Nephron (organoid): Measurements from ENCODE around the gene RNF214.
A peak's percentile ranks its signal among the peaks of the same experiment; 100 is the strongest.
"Not testable (repeated sequence)": the region's sequence is repeated elsewhere in the genome, so short reads cannot be mapped to it uniquely, and the experiment has no call there.

Experiments used
- H3K27ac Mint-ChIP-seq, 3 experiments: 2 replicates each; pipeline ENCODE4 v1.8.0; 2020; ENCODE audit warnings: mixed read lengths in 3 of 3, mild to moderate bottlenecking in 2 of 3, moderate library complexity in 1 of 3
- H3K27me3 Mint-ChIP-seq: 2 replicates; pipeline ENCODE4 v1.8.0; 2021; ENCODE audit warnings: low read depth, mild to moderate bottlenecking, moderate library complexity, mixed read lengths
- H3K36me3 Mint-ChIP-seq: 2 replicates; pipeline ENCODE4 v1.8.0; 2020; ENCODE audit warnings: low read depth, mixed read lengths
- H3K4me1 Mint-ChIP-seq: 2 replicates; pipeline ENCODE4 v1.8.0; 2020; ENCODE audit warnings: mixed read lengths
- H3K4me3 Mint-ChIP-seq, 3 experiments: 2 replicates each; pipeline ENCODE4 v1.8.0; 2020; ENCODE audit warnings: mild to moderate bottlenecking in 3 of 3, mixed read lengths in 3 of 3, moderate library complexity in 2 of 3
- H3K9me3 Mint-ChIP-seq: 2 replicates; pipeline ENCODE4 v1.8.0; 2020; ENCODE audit warnings: mixed read lengths
- CTCF ChIP-seq, 3 experiments: fragments of 200-600 bp; sonication (generic); IDR thresholded peaks; one replicate each; pipeline ENCODE4 v1.5.0; 2021; ENCODE audit warnings: antibody characterized with exemption in 3 of 3; ENCODE audit not compliant: unreplicated experiment in 3 of 3

RNF214 gene

GRCh38 chr11:117204283-117205080 lies 28.0 kb upstream of the RNF214 start:
- Mint-ChIP-seq H3K27ac (peak overlapping the region; percentile 46 to 86 (median 68)), H3K4me3 (no peak overlapping the region), H3K9me3 (no peaks in the 10 kb centered on the region), H3K27me3 (no peaks in the 10 kb centered on the region), H3K36me3 (peaks cover 26% of the 10 kb centered on the region), H3K4me1 (peaks cover 38% of the 10 kb centered on the region)
- no peak for TF ChIP-seq CTCF (IDR thresholded peaks at IDR 0.05; ENCODE audit: unreplicated experiment in 3 of 3)

- Mint-ChIP-seq H3K36me3 (peaks cover 30% of the 10 kb centered on the region), H3K4me1 (peaks cover 30% of the 10 kb centered on the region), H3K4me3 (no peak overlapping the region), H3K27ac (peak overlapping the region in 1 of 3 experiments; percentile 68), H3K9me3 (no peaks in the 10 kb centered on the region), H3K27me3 (no peaks in the 10 kb centered on the region)
- TF ChIP-seq CTCF (IDR thresholded peaks at IDR 0.05; ENCODE audit: unreplicated experiment in 3 of 3) = no peak
These were observed 27.2 kb upstream of the RNF214 start for GRCh38 chr11:117205211-117205818.

GRCh38 chr11:117206111-117206510 lies 26.4 kb upstream of the RNF214 start:
- H3K4me3 Mint-ChIP-seq, H3K27me3 Mint-ChIP-seq, H3K9me3 Mint-ChIP-seq: not testable (repeated sequence)
- H3K36me3 Mint-ChIP-seq = peaks cover 30% of the 10 kb centered on the region
- H3K4me1 Mint-ChIP-seq = peaks cover 22% of the 10 kb centered on the region
- peak overlapping the region in 2 of 3 experiments; percentile 65 to 81 for H3K27ac Mint-ChIP-seq

GRCh38 chr11:117206859-117207258 lies 25.6 kb upstream of the RNF214 start:
- Mint-ChIP-seq H3K36me3 (peaks cover 36% of the 10 kb centered on the region), H3K4me1 (peaks cover 20% of the 10 kb centered on the region)
- H3K4me3 Mint-ChIP-seq, H3K9me3 Mint-ChIP-seq, H3K27me3 Mint-ChIP-seq, H3K27ac Mint-ChIP-seq: not testable (repeated sequence)

- not testable (repeated sequence) for H3K27ac Mint-ChIP-seq, H3K27me3 Mint-ChIP-seq, H3K9me3 Mint-ChIP-seq, H3K4me3 Mint-ChIP-seq
- H3K4me1 Mint-ChIP-seq = peaks cover 14% of the 10 kb centered on the region
- H3K36me3 Mint-ChIP-seq = peaks cover 39% of the 10 kb centered on the region
These were observed 25.0 kb upstream of the RNF214 start for GRCh38 chr11:117207481-117207880.

- Mint-ChIP-seq H3K4me1 (peaks cover 10% of the 10 kb centered on the region), H3K36me3 (peaks cover 38% of the 10 kb centered on the region)
- H3K9me3 Mint-ChIP-seq, H3K27me3 Mint-ChIP-seq, H3K27ac Mint-ChIP-seq, H3K4me3 Mint-ChIP-seq: not testable (repeated sequence)
These were observed 23.8 kb upstream of the RNF214 start for GRCh38 chr11:117208710-117209109.

GRCh38 chr11:117209351-117210125 lies 22.9 kb upstream of the RNF214 start:
- H3K4me1 Mint-ChIP-seq, H3K9me3 Mint-ChIP-seq, H3K4me3 Mint-ChIP-seq, H3K27me3 Mint-ChIP-seq: not testable (repeated sequence)
- Mint-ChIP-seq H3K36me3 (peaks cover 40% of the 10 kb centered on the region), H3K27ac (peak overlapping the region in 2 of 3 experiments; percentile 38 to 43)

GRCh38 chr11:117210620-117211019 lies 21.9 kb upstream of the RNF214 start:
- no peaks in the 10 kb centered on the region for H3K4me1 Mint-ChIP-seq
- H3K9me3 Mint-ChIP-seq = no peaks in the 10 kb centered on the region
- no peaks in the 10 kb centered on the region for H3K27me3 Mint-ChIP-seq
- TF ChIP-seq CTCF (IDR thresholded peaks at IDR 0.05; ENCODE audit: unreplicated experiment in 3 of 3) = no peak
- H3K4me3 Mint-ChIP-seq = no peak overlapping the region
- peaks cover 35% of the 10 kb centered on the region for H3K36me3 Mint-ChIP-seq
- H3K27ac Mint-ChIP-seq = no peak overlapping the region
